Small intestine (tissue), 7 donors: ENCODE data around the gene MPZL1. TPM values are rescaled to one million over a fixed set of nuclear protein-coding genes. Genes with fewer than 3 reads are reported as not detected.
"Not testable (repeated sequence)": the region's sequence is repeated elsewhere in the genome, so short reads cannot be mapped to it uniquely, and the experiment has no call there.

Experiments used
- DNase-seq, 2 donors: peaks; one replicate each; pipeline versions ENCODE4 v3.0.0 to v3.0.0-alpha.2; 2013
- FAIRE-seq: peaks from 2 replicates; lab custom pipeline; 2012; peaks lifted over from hg19 to GRCh38; lab: Jason Lieb, UNC
- H3K27ac ChIP-seq, 3 donors: one replicate each; pipeline ENCODE4 v1.5.1; 2013; ENCODE audit warnings: low read length in 2 of 3, mild to moderate bottlenecking in 2 of 3, control low read depth in 1 of 3, inconsistent platforms in 1 of 3, low read depth in 1 of 3, moderate library complexity in 1 of 3
- H3K27me3 ChIP-seq, 3 donors: one replicate each; pipeline ENCODE4 v1.6.1; 2013; ENCODE audit warnings: low read length in 3 of 3, inconsistent platforms in 1 of 3; ENCODE audit not compliant: control insufficient read depth in 3 of 3, insufficient read depth in 3 of 3
- H3K36me3 ChIP-seq, 3 donors: one replicate each; pipeline ENCODE4 v1.6.1; 2013; ENCODE audit warnings: low read length in 3 of 3, inconsistent platforms in 1 of 3, low read depth in 1 of 3, mild to moderate bottlenecking in 1 of 3, moderate library complexity in 1 of 3; ENCODE audit not compliant: control insufficient read depth in 3 of 3, insufficient read depth in 2 of 3
- H3K4me1 ChIP-seq, 3 donors: one replicate each; pipeline ENCODE4 v1.6.1; 2013; ENCODE audit warnings: low read length in 2 of 3, inconsistent platforms in 1 of 3, low read depth in 1 of 3, mild to moderate bottlenecking in 1 of 3, moderate library complexity in 1 of 3; ENCODE audit not compliant: control insufficient read depth in 3 of 3, insufficient read depth in 2 of 3
- H3K4me3 ChIP-seq, 3 donors: one replicate each; pipeline ENCODE4 v1.5.1; 2013; ENCODE audit warnings: low read length in 3 of 3, control low read depth in 1 of 3, inconsistent platforms in 1 of 3, low read depth in 1 of 3, mild to moderate bottlenecking in 1 of 3, moderate library complexity in 1 of 3
- H3K9me3 ChIP-seq, 2 donors: one replicate each; pipeline ENCODE4 v1.6.1; 2013; ENCODE audit warnings: low read depth in 1 of 2, low read length in 1 of 2; ENCODE audit not compliant: control insufficient read depth in 2 of 2, insufficient read depth in 1 of 2
- WGBS, 3 donors: extraction: QIAGEN DNeasy Blood & Tissue Kit; methylation state at CpG; one replicate each; pipeline ENCODE4 v1.1.7; 2013; 5-methylcytosine and 5-hydroxymethylcytosine counted together
- polyA plus RNA-seq, 4 donors: library from polyadenylated mRNA; stranded (reverse) in 3 of 4; unstranded in 1 of 4; fragments of 200-250 nt in 3 of 4; fragments of 120-200 nt in 1 of 4; gene quantifications; one replicate each; pipeline versions ENCODE4 v1.2.1 to v1.2.3, GENCODE V29; 2013
- donor health status: healthy with polysubstance abuse.
- donor health status: control.
- donor health status: control.
- donor health status: Bipolar disorder and iron deficiency.
- donor health status: healthy.

The MPZL1 gene
- polyA plus RNA-seq, 4 donors = 8.1 to 107 (median 31.4) TPM

GRCh38 chr1:167824163-167824794, 102.5 kb downstream of the MPZL1 start:
- DNase-seq = no peak
- no peak for FAIRE-seq

GRCh38 chr1:167825419-167826079, 103.8 kb downstream of the MPZL1 start:
- H3K9me3 ChIP-seq = no peaks in the 10 kb centered on the region
- DNase-seq (no peak), FAIRE-seq (no peak)
- no peaks in the 10 kb centered on the region for H3K27me3 ChIP-seq
- WGBS, 3 donors = 83 to 92% (median 89%) methylated on average over 4 of the region's 4 CpGs
- no peak overlapping the region for H3K4me3 ChIP-seq
- H3K4me1 ChIP-seq = no peaks in the 10 kb centered on the region
- no peak overlapping the region for H3K27ac ChIP-seq
- no peaks in the 10 kb centered on the region for H3K36me3 ChIP-seq

More at GRCh38 chr1:167824163-167824794, 102.5 kb downstream of the MPZL1 start:
- Histone ChIP-seq H3K4me3 (no peak overlapping the region), H3K27me3 (no peaks in the 10 kb centered on the region), H3K9me3 (no peaks in the 10 kb centered on the region), H3K4me1 (no peaks in the 10 kb centered on the region), H3K27ac (no peak overlapping the region), H3K36me3 (no peaks in the 10 kb centered on the region)
- WGBS, 3 donors = 58 to 68% (median 64%) methylated on average over 9 of the region's 9 CpGs

GRCh38 chr1:167826127-167826526, 104.3 kb downstream of the MPZL1 start:
- no peaks in the 10 kb centered on the region for H3K9me3 ChIP-seq
- no peaks in the 10 kb centered on the region for H3K36me3 ChIP-seq
- no peak overlapping the region for H3K4me3 ChIP-seq
- FAIRE-seq = no peak
- DNase-seq = no peak
- H3K4me1 ChIP-seq = no peaks in the 10 kb centered on the region
- 80 to 86% (median 86%) methylated on average over 4 of the region's 4 CpGs for WGBS, 3 donors
- H3K27ac ChIP-seq = no peak overlapping the region
- no peaks in the 10 kb centered on the region for H3K27me3 ChIP-seq

- Histone ChIP-seq H3K4me3 (no peak overlapping the region), H3K36me3 (no peaks in the 10 kb centered on the region), H3K9me3 (no peaks in the 10 kb centered on the region), H3K27me3 (no peaks in the 10 kb centered on the region), H3K4me1 (no peaks in the 10 kb centered on the region), H3K27ac (no peak overlapping the region)
- no peak for DNase-seq
- no peak for FAIRE-seq
- 54 to 56% (median 54%) methylated on average over 2 of the region's 2 CpGs for WGBS, 3 donors
Measured at GRCh38 chr1:167829868-167830267, 108.1 kb downstream of the MPZL1 start.

- not testable (repeated sequence) for H3K27ac ChIP-seq, FAIRE-seq, H3K36me3 ChIP-seq, H3K4me3 ChIP-seq, H3K4me1 ChIP-seq, H3K27me3 ChIP-seq, DNase-seq, H3K9me3 ChIP-seq
- 75 to 81% (median 80%) methylated on average over 5 of the region's 5 CpGs for WGBS, 3 donors
Measured at GRCh38 chr1:167830668-167831067, 108.9 kb downstream of the MPZL1 start.

GRCh38 chr1:167832693-167833092, 110.9 kb downstream of the MPZL1 start:
- Histone ChIP-seq H3K4me1 (no peaks in the 10 kb centered on the region), H3K36me3 (no peaks in the 10 kb centered on the region), H3K4me3 (no peak overlapping the region), H3K27me3 (no peaks in the 10 kb centered on the region), H3K27ac (no peak overlapping the region), H3K9me3 (no peaks in the 10 kb centered on the region)
- FAIRE-seq = no peak
- WGBS, 3 donors = 89 to 94% (median 90%) methylated on average over 5 of the region's 5 CpGs
- no peak for DNase-seq

- H3K27ac ChIP-seq = no peak overlapping the region
- no peaks in the 10 kb centered on the region for H3K36me3 ChIP-seq
- H3K4me1 ChIP-seq = no peaks in the 10 kb centered on the region
- FAIRE-seq (no peak), DNase-seq (no peak)
- H3K4me3 ChIP-seq = no peak overlapping the region
- no peaks in the 10 kb centered on the region for H3K27me3 ChIP-seq
- no peaks in the 10 kb centered on the region for H3K9me3 ChIP-seq
Measured at GRCh38 chr1:167833904-167834303, 112.1 kb downstream of the MPZL1 start.

GRCh38 chr1:167836197-167836596, 114.4 kb downstream of the MPZL1 start:
- H3K36me3 ChIP-seq = no peaks in the 10 kb centered on the region
- no peaks in the 10 kb centered on the region for H3K4me1 ChIP-seq
- 61 to 90% (median 76%) methylated on average over 4 of the region's 4 CpGs for WGBS, 3 donors
- no peaks in the 10 kb centered on the region for H3K9me3 ChIP-seq
- no peak for FAIRE-seq
- no peak for DNase-seq
- H3K4me3 ChIP-seq = no peak overlapping the region
- no peaks in the 10 kb centered on the region for H3K27me3 ChIP-seq
- H3K27ac ChIP-seq = no peak overlapping the region
